H1 (cell line): ENCODE data around the gene TBX15. TPM values are rescaled to one million over a fixed set of nuclear protein-coding genes. Genes with fewer than 3 reads are reported as not detected.

Experiments used
- CTCF ChIA-PET: fragments of 300-600 bp; sonication (Branson Sonifier 250); formaldehyde crosslinking; loops from one replicate; lab custom pipeline; 2021; ENCODE audit not compliant: partially characterized antibody; lab: Charles Lee
- POLR2A ChIA-PET: fragments of 300-600 bp; sonication (Branson Sonifier 250); formaldehyde crosslinking; loops from one replicate; lab custom pipeline; 2021; ENCODE audit warnings: inconsistent platforms; ENCODE audit not compliant: partially characterized antibody; lab: Charles Lee
- DNase-seq, 2 experiments: peaks; one replicate each; pipeline versions ENCODE4 v3.0.0 to v3.0.0-alpha.2; 2010 to 2022; ENCODE audit warnings: low spot score in 2 of 2, low read depth in 1 of 2, mixed read lengths in 1 of 2
- FAIRE-seq: peaks from 2 replicates; lab custom pipeline; 2011; peaks lifted over from hg19 to GRCh38; lab: Jason Lieb, UNC
- H2AFZ ChIP-seq: 2 replicates; pipeline ENCODE4 v1.8.1; 2012; ENCODE audit warnings: low read length, inconsistent platforms
- H2AK5ac ChIP-seq: 2 replicates; pipeline ENCODE4 v1.6.1; 2013; ENCODE audit warnings: low read depth, low read length
- H2BK120ac ChIP-seq: replicated peaks from 2 replicates; pipeline ENCODE3; 2013; ENCODE audit warnings: low read depth, low read length, inconsistent platforms
- H2BK12ac ChIP-seq: 2 replicates; pipeline ENCODE4 v1.6.1; 2013; ENCODE audit warnings: low read depth, low read length
- H2BK15ac ChIP-seq: 2 replicates; pipeline ENCODE4 v1.6.1; 2013; ENCODE audit warnings: low read length
- H2BK20ac ChIP-seq: 2 replicates; pipeline ENCODE4 v1.6.1; 2013; ENCODE audit warnings: low read length
- H2BK5ac ChIP-seq: 2 replicates; pipeline ENCODE4 v1.6.1; 2013; ENCODE audit warnings: low read depth, low read length
- H3K14ac ChIP-seq: 2 replicates; pipeline ENCODE4 v1.6.1; 2013; ENCODE audit warnings: inconsistent platforms; ENCODE audit not compliant: insufficient read length
- H3K18ac ChIP-seq: 2 replicates; pipeline ENCODE4 v1.6.1; 2013; ENCODE audit warnings: low read length; ENCODE audit errors: extremely low read depth
- H3K23ac ChIP-seq: 2 replicates; pipeline ENCODE4 v1.6.1; 2013; ENCODE audit warnings: inconsistent platforms; ENCODE audit not compliant: insufficient read length
- H3K23me2 ChIP-seq: 2 replicates; pipeline ENCODE4 v1.6.1; 2013; ENCODE audit warnings: low read depth, low read length
- H3K27ac ChIP-seq: 2 replicates; pipeline ENCODE4 v1.6.1; 2011; ENCODE audit warnings: low read depth, low read length, inconsistent platforms
- H3K27me3 ChIP-seq, 4 experiments: replicated peaks in 1 of 4; 1 replicate in 1 of 4; 2 replicates in 3 of 4; pipeline versions ENCODE4 v1.6.1 to v1.8.1; 2011 to 2013; ENCODE audit warnings: low read length in 3 of 4, mild to moderate bottlenecking in 3 of 4, inconsistent platforms in 2 of 4, mixed read lengths in 2 of 4, moderate library complexity in 1 of 4; ENCODE audit not compliant: control insufficient read depth in 3 of 4, insufficient read depth in 3 of 4; ENCODE audit errors: extremely low read depth in 1 of 4
- H3K36me3 ChIP-seq, 4 experiments: 2 replicates each; pipeline versions ENCODE4 v1.6.1 to v1.8.1; 2011 to 2013; ENCODE audit warnings: mild to moderate bottlenecking in 4 of 4, low read length in 3 of 4, moderate library complexity in 2 of 4, control low read depth in 1 of 4, inconsistent platforms in 1 of 4; ENCODE audit not compliant: insufficient read depth in 4 of 4, control insufficient read depth in 2 of 4
- H3K4ac ChIP-seq: replicated peaks from 2 replicates; pipeline ENCODE3; 2013; ENCODE audit warnings: low read length, low read depth, mixed read lengths, inconsistent platforms; ENCODE audit not compliant: insufficient read length
- H3K4me1 ChIP-seq, 4 experiments: replicated peaks in 1 of 4; 1 replicate in 1 of 4; 2 replicates in 3 of 4; pipeline versions ENCODE4 v1.6.1 to v1.8.1; 2011 to 2013; ENCODE audit warnings: low read length in 3 of 4, inconsistent platforms in 2 of 4, mixed read lengths in 1 of 4; ENCODE audit not compliant: insufficient read depth in 4 of 4, control insufficient read depth in 3 of 4
- H3K4me2 ChIP-seq, 2 experiments: 2 replicates each; pipeline versions ENCODE4 v1.6.1 to v1.8.1; 2011 to 2013; ENCODE audit warnings: low read depth in 2 of 2, low read length in 2 of 2, control low read depth in 1 of 2, inconsistent platforms in 1 of 2, mild to moderate bottlenecking in 1 of 2; ENCODE audit not compliant: insufficient read depth in 1 of 2
- H3K4me3 ChIP-seq, 4 experiments: fragments of 200-600, 300-600 bp in 1 of 4; sonication (generic), shearing (Covaris generic), sonication (Bioruptor Twin) in 1 of 4; 2 replicates each; pipeline versions ENCODE4 v1.5.1 to v1.8.1; 2011 to 2016; ENCODE audit warnings: low read length in 4 of 4, low read depth in 3 of 4, control low read depth in 2 of 4, inconsistent platforms in 2 of 4, mild to moderate bottlenecking in 2 of 4, mixed read lengths in 1 of 4, moderate library complexity in 1 of 4; ENCODE audit not compliant: insufficient read depth in 2 of 4; ENCODE audit errors: extremely low read depth in 1 of 4
- H3K56ac ChIP-seq: replicated peaks from 2 replicates; pipeline ENCODE3; 2013; ENCODE audit warnings: low read depth, mild to moderate bottlenecking, mixed read lengths, low read length, inconsistent platforms; ENCODE audit not compliant: insufficient read length
- H3K79me1 ChIP-seq: 2 replicates; pipeline ENCODE4 v1.6.1; 2013; ENCODE audit warnings: low read depth, low read length, control low read depth
- H3K79me2 ChIP-seq, 2 experiments: 2 replicates each; pipeline versions ENCODE4 v1.6.1 to v1.8.1; 2012 to 2013; ENCODE audit warnings: low read length in 2 of 2, mild to moderate bottlenecking in 2 of 2, inconsistent platforms in 1 of 2; ENCODE audit not compliant: insufficient read depth in 2 of 2, control insufficient read depth in 1 of 2
- H3K9ac ChIP-seq, 4 experiments: replicated peaks in 1 of 4; 1 replicate in 1 of 4; 2 replicates in 3 of 4; pipeline versions ENCODE4 v1.6.1 to v1.8.1; 2011 to 2013; ENCODE audit warnings: low read depth in 3 of 4, low read length in 3 of 4, control low read depth in 2 of 4, mild to moderate bottlenecking in 2 of 4, moderate library complexity in 2 of 4, inconsistent platforms in 1 of 4; ENCODE audit errors: extremely low read depth in 1 of 4
- H3K9me3 ChIP-seq, 2 experiments: 2 replicates each; pipeline versions ENCODE4 v1.6.1 to v1.8.1; 2012 to 2013; ENCODE audit warnings: mild to moderate bottlenecking in 2 of 2, moderate library complexity in 2 of 2, control low read depth in 1 of 2, inconsistent platforms in 1 of 2, low read depth in 1 of 2, low read length in 1 of 2, mixed read lengths in 1 of 2; ENCODE audit not compliant: insufficient read depth in 2 of 2
- H4K20me1 ChIP-seq, 2 experiments: replicated peaks in 1 of 2; 2 replicates each; pipeline versions ENCODE3 to v1.8.1; 2011 to 2013; ENCODE audit warnings: inconsistent platforms in 2 of 2, low read length in 2 of 2, mild to moderate bottlenecking in 1 of 2; ENCODE audit not compliant: insufficient read depth in 2 of 2, control insufficient read depth in 1 of 2
- H4K5ac ChIP-seq: 2 replicates; pipeline ENCODE4 v1.6.1; 2013; ENCODE audit warnings: low read length, low read depth, mixed read lengths, inconsistent platforms; ENCODE audit not compliant: insufficient read length
- H4K8ac ChIP-seq: 2 replicates; pipeline ENCODE4 v1.8.0; 2013; ENCODE audit warnings: mild to moderate bottlenecking, moderate library complexity, low read length, inconsistent platforms; ENCODE audit not compliant: insufficient read depth; ENCODE audit errors: extremely low read depth
- H4K91ac ChIP-seq: replicated peaks from 2 replicates; pipeline ENCODE3; 2013; ENCODE audit warnings: low read length, mixed read lengths, inconsistent platforms; ENCODE audit not compliant: insufficient read length
- CEBPB ChIP-seq: IDR thresholded peaks from 2 replicates; pipeline ENCODE4 v1.6.1; 2012; ENCODE audit warnings: low read depth, low read length
- CHD2 ChIP-seq: IDR thresholded peaks from 2 replicates; pipeline ENCODE4 v1.6.1; 2012; ENCODE audit warnings: low read length, improper control_type of control experiment
- KDM5A ChIP-seq: fragments of 200-600 bp; IDR thresholded peaks from 2 replicates; pipeline ENCODE4 v1.7.1; 2012; ENCODE audit warnings: mild to moderate bottlenecking, low read length, inconsistent platforms, mixed read lengths
- ZNF274 ChIP-seq: IDR thresholded peaks from 2 replicates; pipeline ENCODE4 v1.7.0; 2012; ENCODE audit warnings: low read length, borderline replicate concordance; ENCODE audit errors: extremely low read depth
- WGBS, 2 experiments: shearing (Covaris generic) in 1 of 2; methylation state at CpG; one replicate each; pipeline versions ENCODE4 v1.1.6 to v1.1.7; 2013 to 2015; ENCODE audit warnings: low lambda C conversion rate in 2 of 2, mixed read lengths in 2 of 2, inconsistent platforms in 1 of 2, low coverage in 1 of 2, missing lambda C conversion rate in 1 of 2; ENCODE audit not compliant: insufficient replicate concordance in 2 of 2, insufficient coverage in 1 of 2, insufficient read length in 1 of 2; ENCODE audit errors: extremely low coverage in 1 of 2, missing lambda C conversion rate in 1 of 2; 5-methylcytosine and 5-hydroxymethylcytosine counted together
- polyA plus RNA-seq, 7 experiments: library from polyadenylated mRNA; depleted of rRNA in 3 of 7; stranded (reverse) in 5 of 7; unstranded in 2 of 7; fragments of >200 nt in 5 of 7; fragments of 200-250 nt in 2 of 7; gene quantifications; 1 replicate in 5 of 7; 2 replicates in 1 of 7; 4 replicates in 1 of 7; pipeline versions ENCODE4 v1.2.1 to v1.2.3, GENCODE V29; 2011 to 2013; ENCODE audit warnings: missing spikeins in 2 of 7, mixed read lengths in 2 of 7
- total RNA-seq: library from RNA; stranded (reverse); fragmentation: NEBNext Ultra II Directional; extraction: Animal tissue kit (Norgen Biotek cat#: 25700); gene quantifications from 2 replicates; pipeline ENCODE4 v1.2.1, GENCODE V29; 2021

Gene TBX15
- total and polyA plus RNA-seq, 2 of the 8 experiments (the other 6 are each of a cell fraction or from before 2014, with no cell fraction given): 0.14 to 0.24 TPM

DNA sequence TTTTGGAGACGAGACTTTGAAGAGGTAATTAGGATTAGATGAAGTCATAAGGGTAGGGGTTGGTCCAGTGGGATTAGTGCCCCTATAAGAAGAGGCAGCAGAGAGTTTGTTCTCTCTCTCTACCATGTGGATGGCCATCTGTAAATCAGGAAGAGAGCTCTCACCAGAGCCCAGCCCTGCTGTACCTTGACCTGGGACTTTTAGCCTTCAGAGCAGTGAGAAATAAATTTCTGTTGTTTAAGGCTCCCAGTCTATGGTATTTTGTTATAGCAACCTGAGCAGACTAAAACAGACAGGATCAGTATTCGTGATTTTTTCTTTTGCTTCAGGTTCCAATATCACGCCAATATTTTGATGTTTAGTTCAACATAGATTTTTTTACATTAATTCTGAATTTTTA lies 30.0 kb downstream of the TBX15 start:
- ChIA-PET POLR2A (no interaction called here), CTCF (no interaction called here)
- H2BK5ac ChIP-seq: no peak overlapping the region
- peaks cover 0 to 1% (median 0%) of the 10 kb centered on the region in 4 experiments; a peak in 1 of 7 replicates for H3K27me3 ChIP-seq
- FAIRE-seq (no peak), DNase-seq (no peak)
- H2AK5ac ChIP-seq: no peak overlapping the region
- H3K56ac ChIP-seq: no peak overlapping the region
- H2BK15ac ChIP-seq: no peak overlapping the region
- no peak overlapping the region for H2BK120ac ChIP-seq
- H4K20me1 ChIP-seq: no peaks in the 10 kb centered on the region
- H3K23ac ChIP-seq: no peak overlapping the region
- H2BK12ac ChIP-seq: no peak overlapping the region
- peaks cover 1 to 11% (median 8%) of the 10 kb centered on the region in 4 experiments; a peak in 5 of 7 replicates for H3K4me1 ChIP-seq
- no peaks in the 10 kb centered on the region for H3K9me3 ChIP-seq
- no peak overlapping the region for H4K5ac ChIP-seq
- no peak overlapping the region for H2BK20ac ChIP-seq
- no peak overlapping the region for H3K18ac ChIP-seq
- TF ChIP-seq KDM5A (no peak), CHD2 (no peak), CEBPB (no peak), ZNF274 (no peak)
- no peak overlapping the region for H4K91ac ChIP-seq
- H3K4me2 ChIP-seq: no peak overlapping the region
- no peak overlapping the region for H3K9ac ChIP-seq
- no peak overlapping the region for H4K8ac ChIP-seq
- H3K27ac ChIP-seq: no peak overlapping the region
- H3K79me2 ChIP-seq: no peaks in the 10 kb centered on the region
- WGBS, 2 experiments: 52% methylated on average over 3 of the region's 3 CpGs; no CpG with 5 or more reads in 1 of the 2 experiments
- H3K14ac ChIP-seq: no peak overlapping the region
- H3K36me3 ChIP-seq: no peaks in the 10 kb centered on the region
- no peak overlapping the region for H3K4me3 ChIP-seq
- no peaks in the 10 kb centered on the region for H3K23me2 ChIP-seq
- no peak overlapping the region for H3K4ac ChIP-seq
- H2AFZ ChIP-seq: no peak overlapping the region
- no peaks in the 10 kb centered on the region for H3K79me1 ChIP-seq
